HG02938 (cell line): ENCODE measurements around the gene SLC5A3.

Source experiments
- ATAC-seq: cut with Tn5 transposase; IDR thresholded peaks from one replicate; pipeline ENCODE4 v1.9.1; 2021; ENCODE audit warnings: mild to moderate bottlenecking, moderate library complexity; ENCODE audit not compliant: unreplicated experiment

Gene SLC5A3

GRCh38 chr21:34094949-34095348 lies 21.6 kb downstream of the SLC5A3 start:
- ATAC-seq = no peak

- ATAC-seq = no peak
Measured at GRCh38 chr21:34097442-34097841, 24.1 kb downstream of the SLC5A3 start.

GRCh38 chr21:34100337-34100736 lies 27.0 kb downstream of the SLC5A3 start:
- no peak for ATAC-seq

- ATAC-seq = no peak
Measured at GRCh38 chr21:34100790-34101189, 27.4 kb downstream of the SLC5A3 start.

GRCh38 chr21:34105947-34106541 lies 32.7 kb downstream of the SLC5A3 start:
- no peak for ATAC-seq

GRCh38 chr21:34107606-34108005 lies 34.2 kb downstream of the SLC5A3 start:
- ATAC-seq = no peak

GRCh38 chr21:34109075-34109474 lies 35.7 kb downstream of the SLC5A3 start:
- no peak for ATAC-seq

- no peak for ATAC-seq
Measured at GRCh38 chr21:34110594-34111202, 37.3 kb downstream of the SLC5A3 start.

GRCh38 chr21:34112316-34113033 lies 39.1 kb downstream of the SLC5A3 start:
- ATAC-seq = no peak

GRCh38 chr21:34113842-34114241 lies 40.5 kb downstream of the SLC5A3 start:
- ATAC-seq = no peak

- ATAC-seq = no peak
Measured at GRCh38 chr21:34115160-34115559, 41.8 kb downstream of the SLC5A3 start.

GRCh38 chr21:34116569-34116968 lies 43.2 kb downstream of the SLC5A3 start:
- ATAC-seq = no peak

- ATAC-seq = no peak
Measured at GRCh38 chr21:34120867-34121266, 47.5 kb downstream of the SLC5A3 start.

GRCh38 chr21:34122047-34122446 lies 48.7 kb downstream of the SLC5A3 start:
- no peak for ATAC-seq
